ENCODE results near the gene SLC16A7.

- TF ChIP-seq, protein P1, sequence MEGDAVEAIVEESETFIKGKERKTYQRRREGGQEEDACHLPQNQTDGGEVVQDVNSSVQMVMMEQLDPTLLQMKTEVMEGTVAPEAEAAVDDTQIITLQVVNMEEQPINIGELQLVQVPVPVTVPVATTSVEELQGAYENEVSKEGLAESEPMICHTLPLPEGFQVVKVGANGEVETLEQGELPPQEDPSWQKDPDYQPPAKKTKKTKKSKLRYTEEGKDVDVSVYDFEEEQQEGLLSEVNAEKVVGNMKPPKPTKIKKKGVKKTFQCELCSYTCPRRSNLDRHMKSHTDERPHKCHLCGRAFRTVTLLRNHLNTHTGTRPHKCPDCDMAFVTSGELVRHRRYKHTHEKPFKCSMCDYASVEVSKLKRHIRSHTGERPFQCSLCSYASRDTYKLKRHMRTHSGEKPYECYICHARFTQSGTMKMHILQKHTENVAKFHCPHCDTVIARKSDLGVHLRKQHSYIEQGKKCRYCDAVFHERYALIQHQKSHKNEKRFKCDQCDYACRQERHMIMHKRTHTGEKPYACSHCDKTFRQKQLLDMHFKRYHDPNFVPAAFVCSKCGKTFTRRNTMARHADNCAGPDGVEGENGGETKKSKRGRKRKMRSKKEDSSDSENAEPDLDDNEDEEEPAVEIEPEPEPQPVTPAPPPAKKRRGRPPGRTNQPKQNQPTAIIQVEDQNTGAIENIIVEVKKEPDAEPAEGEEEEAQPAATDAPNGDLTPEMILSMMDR (IDR thresholded peaks at IDR 0.05) = no peak
- TF ChIP-seq POLR2A (IDR thresholded peaks at IDR 0.05) = no peak
Observed at GRCh38 chr12:59733200-59733599, 137.4 kb downstream of the SLC16A7 start.
